IMR-90 (cell line): ENCODE measurements around the gene PRKAG2. TPM values are rescaled to one million over a fixed set of nuclear protein-coding genes. Genes with fewer than 3 reads are reported as not detected.

Experiments
- ATAC-seq: fragments of 200-7000 bp; cut with Tn5 transposase; 2 replicates; pipeline ENCODE4 v1.9.1; 2020; ENCODE audit warnings: low read depth, mild to moderate bottlenecking, moderate library complexity
- BruUV-seq: library from RNA; stranded (reverse); fragments of 400-500 nt; replicated peaks from 2 replicates; lab custom pipeline; 2021; lab: Mats Ljungman, UMichigan
- CTCF ChIA-PET: fragments of 300-600 bp; formaldehyde crosslinking; extraction: SDS; loops from one replicate; lab custom pipeline; 2021; ENCODE audit warnings: antibody characterized with exemption; lab: Yijun Ruan, JAX
- POLR2A ChIA-PET: fragments of 300-600 bp; sonication (Branson Sonifier 250); formaldehyde crosslinking; loops from one replicate; lab custom pipeline; 2022; ENCODE audit warnings: antibody characterized with exemption; ENCODE audit not compliant: unreplicated experiment; lab: Charles Lee
- DNase-seq: peaks from one replicate; pipeline ENCODE4 v3.0.0; 2013
- H2AFZ ChIP-seq: replicated peaks from 2 replicates; pipeline ENCODE3; 2013; ENCODE audit warnings: low read length, mild to moderate bottlenecking; ENCODE audit not compliant: poor library complexity
- H2AK5ac ChIP-seq: 2 replicates; pipeline ENCODE4 v1.6.1; 2013; ENCODE audit warnings: low read depth, low read length, inconsistent platforms
- H2AK9ac ChIP-seq: replicated peaks from 2 replicates; pipeline ENCODE3; 2013; ENCODE audit warnings: mild to moderate bottlenecking, low read depth, low read length, moderate library complexity; ENCODE audit not compliant: poor library complexity
- H2BK120ac ChIP-seq: 2 replicates; pipeline ENCODE4 v1.6.1; 2013; ENCODE audit warnings: low read depth, low read length, inconsistent platforms
- H2BK15ac ChIP-seq: 3 replicates; pipeline ENCODE4 v1.6.1; 2013; ENCODE audit warnings: low read depth, low read length, inconsistent platforms
- H2BK20ac ChIP-seq: 2 replicates; pipeline ENCODE4 v1.6.1; 2013; ENCODE audit warnings: low read depth, mild to moderate bottlenecking, inconsistent platforms, low read length, moderate library complexity
- H2BK5ac ChIP-seq: 2 replicates; pipeline ENCODE4 v1.6.1; 2013; ENCODE audit warnings: mild to moderate bottlenecking, low read depth, low read length, inconsistent platforms; ENCODE audit not compliant: poor library complexity, severe bottlenecking
- H3K14ac ChIP-seq: replicated peaks from 2 replicates; pipeline ENCODE4 v1.6.1; 2013; ENCODE audit warnings: low read depth, low read length, inconsistent platforms
- H3K18ac ChIP-seq: 2 replicates; pipeline ENCODE4 v1.6.1; 2013; ENCODE audit warnings: low read depth, low read length, control low read depth
- H3K23ac ChIP-seq: 2 replicates; pipeline ENCODE4 v1.6.1; 2013; ENCODE audit warnings: low read depth, low read length, inconsistent platforms
- H3K27ac ChIP-seq: 2 replicates; pipeline ENCODE4 v1.5.1; 2013; ENCODE audit warnings: mild to moderate bottlenecking, control low read depth, low read length; ENCODE audit not compliant: insufficient read depth
- H3K27me3 ChIP-seq: 2 replicates; pipeline ENCODE4 v1.6.1; 2013; ENCODE audit warnings: low read length; ENCODE audit not compliant: control insufficient read depth, insufficient read depth
- H3K36me3 ChIP-seq: 2 replicates; pipeline ENCODE4 v1.6.1; 2013; ENCODE audit warnings: low read length, mixed read lengths; ENCODE audit not compliant: control insufficient read depth, insufficient read depth
- H3K4ac ChIP-seq: 2 replicates; pipeline ENCODE4 v1.6.1; 2013; ENCODE audit warnings: low read depth, low read length, inconsistent platforms
- H3K4me1 ChIP-seq: 2 replicates; pipeline ENCODE4 v1.6.1; 2013; ENCODE audit warnings: low read length, mixed read lengths; ENCODE audit not compliant: control insufficient read depth, insufficient read depth
- H3K4me2 ChIP-seq: 2 replicates; pipeline ENCODE4 v1.6.1; 2013; ENCODE audit warnings: low read depth, mild to moderate bottlenecking, control low read depth, low read length, moderate library complexity
- H3K4me3 ChIP-seq: 2 replicates; pipeline ENCODE4 v1.5.1; 2013; ENCODE audit warnings: low read depth, mild to moderate bottlenecking, control low read depth, low read length, moderate library complexity; ENCODE audit not compliant: insufficient read depth
- H3K56ac ChIP-seq: 2 replicates; pipeline ENCODE4 v1.6.1; 2013; ENCODE audit warnings: low read length, inconsistent platforms; ENCODE audit not compliant: insufficient read depth; ENCODE audit errors: extremely low read depth
- H3K79me1 ChIP-seq, 2 experiments: 2 replicates each; pipeline ENCODE4 v1.6.1; 2013; ENCODE audit warnings: low read length in 2 of 2, inconsistent platforms in 1 of 2, low read depth in 1 of 2
- H3K9ac ChIP-seq: 2 replicates; pipeline ENCODE4 v1.6.1; 2013; ENCODE audit warnings: low read depth, low read length, control low read depth
- H3K9me1 ChIP-seq: 2 replicates; pipeline ENCODE4 v1.6.1; 2013; ENCODE audit warnings: low read length, inconsistent platforms; ENCODE audit not compliant: insufficient read depth
- H3K9me3 ChIP-seq: 2 replicates; pipeline ENCODE4 v1.6.1; 2013; ENCODE audit warnings: low read length; ENCODE audit not compliant: control insufficient read depth, insufficient read depth
- H4K20me1 ChIP-seq: 2 replicates; pipeline ENCODE4 v1.6.1; 2013; ENCODE audit warnings: low read length, inconsistent platforms; ENCODE audit not compliant: insufficient read depth
- H4K5ac ChIP-seq: 2 replicates; pipeline ENCODE4 v1.6.1; 2013; ENCODE audit warnings: mild to moderate bottlenecking, low read depth, low read length, control low read depth
- H4K8ac ChIP-seq, 2 experiments: 2 replicates each; pipeline ENCODE4 v1.6.1; 2013; ENCODE audit warnings: low read depth in 2 of 2, low read length in 2 of 2, control low read depth in 1 of 2, inconsistent platforms in 1 of 2
- H4K91ac ChIP-seq: 2 replicates; pipeline ENCODE4 v1.6.1; 2013; ENCODE audit warnings: low read depth, low read length, inconsistent platforms; ENCODE audit not compliant: insufficient read depth
- BHLHE40 ChIP-seq: fragments of 150-350 bp; IDR thresholded peaks from 2 replicates; pipeline ENCODE4 v1.6.1; 2016; ENCODE audit warnings: mild to moderate bottlenecking, low read depth, low read length
- CHD1 ChIP-seq: IDR thresholded peaks from 2 replicates; pipeline ENCODE4 v1.6.1; 2012; ENCODE audit warnings: low read depth, low read length, improper control_type of control experiment
- MAFK ChIP-seq: IDR thresholded peaks from 2 replicates; pipeline ENCODE4 v1.6.1; 2012; ENCODE audit warnings: low read depth, low read length, improper control_type of control experiment
- MAZ ChIP-seq: IDR thresholded peaks from 2 replicates; pipeline ENCODE4 v1.6.1; 2012; ENCODE audit warnings: low read depth, mild to moderate bottlenecking, low read length, improper control_type of control experiment, moderate library complexity, borderline replicate concordance
- MXI1 ChIP-seq: IDR thresholded peaks from 2 replicates; pipeline ENCODE4 v1.6.1; 2012; ENCODE audit warnings: low read depth, mild to moderate bottlenecking, low read length, moderate library complexity, borderline replicate concordance
- POLR2A ChIP-seq: IDR thresholded peaks from 2 replicates; pipeline ENCODE4 v1.6.1; 2012; ENCODE audit warnings: mild to moderate bottlenecking, low read depth, low read length
- RAD21 ChIP-seq: IDR thresholded peaks from 2 replicates; pipeline ENCODE4 v1.6.1; 2012; ENCODE audit warnings: low read length, improper control_type of control experiment
- RFX5 ChIP-seq: IDR thresholded peaks from 2 replicates; pipeline ENCODE4 v1.8.0; 2012; ENCODE audit warnings: low read depth, mild to moderate bottlenecking, low read length, moderate library complexity
- SMC3 ChIP-seq: fragments of 150-350 bp; IDR thresholded peaks from 2 replicates; pipeline ENCODE4 v1.6.1; 2016; ENCODE audit warnings: low read depth, mild to moderate bottlenecking, antibody characterized with exemption, low read length, moderate library complexity
- WGBS, 2 experiments: methylation state at CpG; one replicate each; pipeline versions ENCODE4 v1.1.5 to v1.1.7; 2013; ENCODE audit warnings: missing lambda C conversion rate in 2 of 2; ENCODE audit not compliant: insufficient read length in 1 of 2; ENCODE audit errors: extremely low coverage in 2 of 2; 5-methylcytosine and 5-hydroxymethylcytosine counted together
- dilution Hi-C: fragments of 300-500 bp; cut with HindIII; formaldehyde crosslinking; loops from one replicate; pipeline ENCODE4 v1.14.3; 2018; ENCODE audit warnings: low sequenced_read_pairs; ENCODE audit not compliant: unreplicated experiment
- in situ Hi-C: fragments of 300-500 bp; cut with MboI; formaldehyde crosslinking; loops from 3 replicates; pipeline ENCODE4 v1.14.3; 2019; ENCODE audit warnings: low sequenced_read_pairs, inconsistent platforms, mixed read lengths
- intact Hi-C: fragments of 100-400 bp; cut with micrococcal nuclease; formaldehyde crosslinking; loops from 2 replicates; pipeline ENCODE4 v1.10.0; 2022
- polyA plus RNA-seq, 3 experiments: library from polyadenylated mRNA; depleted of rRNA; stranded (reverse); fragments of >200 nt; gene quantifications; 2 replicates each; pipeline ENCODE4 v1.2.3, GENCODE V29; 2012; ENCODE audit warnings: low replicate concordance in 1 of 3
- total RNA-seq: library from RNA; depleted of rRNA; stranded (reverse); fragments of >200 nt; gene quantifications from 2 replicates; pipeline ENCODE4 v1.2.3, GENCODE V29; 2012
- TF ChIP-seq, protein P1 (sequence below): fragments of 150-350 bp; IDR thresholded peaks from 2 replicates; pipeline ENCODE4 v1.6.1; 2017; ENCODE audit warnings: mild to moderate bottlenecking, antibody characterized with exemption, low read length, low read depth
- TF ChIP-seq, protein P2 (sequence below): fragments of 150-350 bp; IDR thresholded peaks from 2 replicates; pipeline ENCODE4 v1.6.1; 2016; ENCODE audit warnings: low read depth, mild to moderate bottlenecking, low read length, moderate library complexity, borderline replicate concordance
- TF ChIP-seq, protein P3 (sequence below): conservative IDR thresholded peaks from 2 replicates; pipeline ENCODE4 v1.5.1; 2012; ENCODE audit warnings: mild to moderate bottlenecking, low read depth, low read length, improper control_type of control experiment

PRKAG2 gene
- total and polyA plus RNA-seq, 2 of the 4 experiments (the other 2 are of a cell fraction), result 15.4 to 21.6 TPM

GRCh38 chr7:151699147-151699927, 177.6 kb downstream of the PRKAG2 start (continued):
- 0 out of 2 replicates have a peak, but pooled peaks have one; percentile 8 for TF ChIP-seq SMC3

DNA sequence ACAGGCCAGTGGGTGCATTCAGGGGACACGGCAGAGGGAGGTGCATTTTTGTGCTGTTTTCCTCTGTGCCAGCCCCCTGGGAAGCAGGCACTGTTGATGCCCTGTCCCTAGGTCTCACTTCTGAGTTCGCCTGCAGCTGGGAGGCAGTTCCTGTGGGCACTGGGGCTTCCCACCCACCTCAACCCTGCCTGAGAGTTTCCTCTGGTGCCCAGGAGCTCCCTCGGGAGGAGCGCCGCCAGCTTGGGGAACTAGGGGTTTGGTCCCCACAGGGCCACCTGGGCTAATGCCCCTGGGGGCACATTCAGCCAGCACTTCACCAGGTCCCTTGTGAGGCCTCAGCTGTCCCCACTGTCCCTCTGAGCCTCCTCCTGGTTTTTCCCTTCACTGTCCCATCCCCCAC, 179.0 kb downstream of the PRKAG2 start:
- Histone ChIP-seq H3K4me1 (peaks cover 12% of the 10 kb centered on the region), H3K36me3 (no peaks in the 10 kb centered on the region), H2BK5ac (no peak overlapping the region), H3K14ac (no peak overlapping the region), H3K18ac (no peak overlapping the region), H2AK9ac (peak overlapping the region; percentile 67), H3K9me3 (no peaks in the 10 kb centered on the region), H2BK20ac (no peak overlapping the region; the same call in 1 of the 2 replicates), H4K5ac (no peak overlapping the region), H3K56ac (no peak overlapping the region), H3K9ac (no peak overlapping the region), H3K4me3 (no peak overlapping the region), H3K27me3 (no peaks in the 10 kb centered on the region), H2AFZ (no peak overlapping the region), H3K4ac (no peak overlapping the region; the same call in 1 of the 2 replicates), H3K4me2 (no peak overlapping the region), H2AK5ac (peak overlapping the region; percentile 75), H2BK15ac (peak overlapping the region; percentile 1; the same call in 2 of the 3 replicates), H3K27ac (no peak overlapping the region), H4K20me1 (peaks cover 5% of the 10 kb centered on the region; the same call in 1 of the 2 replicates), H2BK120ac (peak overlapping the region; percentile 39; the same call in 1 of the 2 replicates), H4K91ac (peak overlapping the region; percentile 18; the same call in 1 of the 2 replicates), H3K9me1 (peaks cover 12% of the 10 kb centered on the region), H3K23ac (no peak overlapping the region), H4K8ac (no peak overlapping the region), H3K79me1 (peaks cover 0 to 5% of the 10 kb centered on the region in 2 experiments; a peak in 2 of 4 replicates)
- intact Hi-C loops (loop anchor here (2.0 kb wide), 2 partner anchors 57 to 65 kb away; no protein-coding TSS in a partner anchor), dilution Hi-C loops (no loop called here), in situ Hi-C loops (no loop called here)
- no TSS peak for BruUV-seq
- no peak for ATAC-seq
- ChIA-PET POLR2A (no interaction called here), CTCF (no interaction called here)
- WGBS, 2 experiments, result 100% methylated on average over 1 of the region's 5 CpGs; no CpG with 5 or more reads in 1 of the 2 experiments
- DNase-seq, result no peak
- TF ChIP-seq RAD21, result no peak
- TF ChIP-seq POLR2A, result no peak
- no peak for TF ChIP-seq RFX5
- TF ChIP-seq, protein P1, sequence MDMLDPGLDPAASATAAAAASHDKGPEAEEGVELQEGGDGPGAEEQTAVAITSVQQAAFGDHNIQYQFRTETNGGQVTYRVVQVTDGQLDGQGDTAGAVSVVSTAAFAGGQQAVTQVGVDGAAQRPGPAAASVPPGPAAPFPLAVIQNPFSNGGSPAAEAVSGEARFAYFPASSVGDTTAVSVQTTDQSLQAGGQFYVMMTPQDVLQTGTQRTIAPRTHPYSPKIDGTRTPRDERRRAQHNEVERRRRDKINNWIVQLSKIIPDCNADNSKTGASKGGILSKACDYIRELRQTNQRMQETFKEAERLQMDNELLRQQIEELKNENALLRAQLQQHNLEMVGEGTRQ, result no peak
- TF ChIP-seq MAZ, result no peak
- TF ChIP-seq MAFK, result no peak
- no peak for TF ChIP-seq CHD1
- TF ChIP-seq, protein P2, sequence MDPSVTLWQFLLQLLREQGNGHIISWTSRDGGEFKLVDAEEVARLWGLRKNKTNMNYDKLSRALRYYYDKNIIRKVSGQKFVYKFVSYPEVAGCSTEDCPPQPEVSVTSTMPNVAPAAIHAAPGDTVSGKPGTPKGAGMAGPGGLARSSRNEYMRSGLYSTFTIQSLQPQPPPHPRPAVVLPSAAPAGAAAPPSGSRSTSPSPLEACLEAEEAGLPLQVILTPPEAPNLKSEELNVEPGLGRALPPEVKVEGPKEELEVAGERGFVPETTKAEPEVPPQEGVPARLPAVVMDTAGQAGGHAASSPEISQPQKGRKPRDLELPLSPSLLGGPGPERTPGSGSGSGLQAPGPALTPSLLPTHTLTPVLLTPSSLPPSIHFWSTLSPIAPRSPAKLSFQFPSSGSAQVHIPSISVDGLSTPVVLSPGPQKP, result no peak
- TF ChIP-seq, protein P3, sequence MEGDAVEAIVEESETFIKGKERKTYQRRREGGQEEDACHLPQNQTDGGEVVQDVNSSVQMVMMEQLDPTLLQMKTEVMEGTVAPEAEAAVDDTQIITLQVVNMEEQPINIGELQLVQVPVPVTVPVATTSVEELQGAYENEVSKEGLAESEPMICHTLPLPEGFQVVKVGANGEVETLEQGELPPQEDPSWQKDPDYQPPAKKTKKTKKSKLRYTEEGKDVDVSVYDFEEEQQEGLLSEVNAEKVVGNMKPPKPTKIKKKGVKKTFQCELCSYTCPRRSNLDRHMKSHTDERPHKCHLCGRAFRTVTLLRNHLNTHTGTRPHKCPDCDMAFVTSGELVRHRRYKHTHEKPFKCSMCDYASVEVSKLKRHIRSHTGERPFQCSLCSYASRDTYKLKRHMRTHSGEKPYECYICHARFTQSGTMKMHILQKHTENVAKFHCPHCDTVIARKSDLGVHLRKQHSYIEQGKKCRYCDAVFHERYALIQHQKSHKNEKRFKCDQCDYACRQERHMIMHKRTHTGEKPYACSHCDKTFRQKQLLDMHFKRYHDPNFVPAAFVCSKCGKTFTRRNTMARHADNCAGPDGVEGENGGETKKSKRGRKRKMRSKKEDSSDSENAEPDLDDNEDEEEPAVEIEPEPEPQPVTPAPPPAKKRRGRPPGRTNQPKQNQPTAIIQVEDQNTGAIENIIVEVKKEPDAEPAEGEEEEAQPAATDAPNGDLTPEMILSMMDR, result no peak
- TF ChIP-seq BHLHE40, result no peak
- no peak for TF ChIP-seq MXI1
